ENCODE results near the gene NKAPD1. TPM values are rescaled to one million over a fixed set of nuclear protein-coding genes. Genes with fewer than 3 reads are reported as not detected.

The NKAPD1 gene
- total RNA-seq, 1 experiment from 2014 or later: 22.9 TPM

- H3K27me3 ChIP-seq: no peaks in the 10 kb centered on the region
- no peaks in the 10 kb centered on the region for H3K36me3 ChIP-seq
- H3K4me3 ChIP-seq: no peak overlapping the region
- no peaks in the 10 kb centered on the region for H3K4me1 ChIP-seq
- DNase-seq: peak in 1 of 2 experiments; percentile 62
- H3K27ac ChIP-seq: no peak overlapping the region
- no peaks in the 10 kb centered on the region for H3K9me3 ChIP-seq (replicated peaks)
These were observed 39.7 kb downstream of the NKAPD1 start for GRCh38 chr11:112113539-112114457.

DNA sequence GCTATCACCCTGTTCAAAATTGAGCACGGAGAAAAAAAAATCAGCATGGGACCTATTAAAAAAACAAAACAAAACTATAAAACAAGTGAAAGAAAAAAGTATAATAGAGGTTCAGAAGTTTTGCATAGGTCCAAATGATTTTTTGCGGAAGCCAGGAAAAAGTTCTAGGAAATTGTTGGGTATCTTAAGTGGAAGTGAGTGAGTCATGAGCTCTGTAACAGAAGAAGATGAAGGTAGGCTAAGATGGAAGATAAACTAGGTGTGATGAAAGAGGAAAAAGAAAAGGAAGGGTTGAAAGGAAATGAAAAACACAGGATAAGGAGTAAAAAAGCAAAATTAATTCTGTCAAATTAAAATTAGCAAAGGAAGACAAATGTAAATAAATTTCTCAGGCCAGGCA is 40.4 kb downstream of the NKAPD1 start:
- no peak for DNase-seq
- H3K4me1 ChIP-seq: no peaks in the 10 kb centered on the region
- no peak overlapping the region for H3K4me3 ChIP-seq
- H3K36me3 ChIP-seq: no peaks in the 10 kb centered on the region
- no peak overlapping the region for H3K27ac ChIP-seq
- no peaks in the 10 kb centered on the region for H3K27me3 ChIP-seq
- no peaks in the 10 kb centered on the region for H3K9me3 ChIP-seq (replicated peaks)

DNA sequence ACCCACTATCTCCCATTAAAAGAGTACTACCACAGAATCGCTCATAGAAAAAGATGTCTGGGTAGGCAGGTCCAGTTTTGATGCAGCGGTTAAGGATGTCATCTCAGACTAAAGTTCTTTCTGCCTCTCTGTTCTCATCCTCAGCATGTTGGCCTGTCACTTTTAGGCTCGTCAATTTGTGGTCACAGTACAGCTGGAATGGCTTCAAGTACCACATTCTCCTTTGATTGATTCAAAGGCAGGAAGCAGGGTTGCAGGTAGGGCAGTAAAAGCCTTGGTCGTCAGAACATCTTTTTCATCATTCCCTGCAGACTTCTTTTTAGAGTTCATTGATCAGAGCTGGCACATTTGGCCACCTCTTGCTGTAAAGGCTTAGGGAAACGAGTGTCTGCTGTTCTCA is 41.3 kb downstream of the NKAPD1 start:
- H3K9me3 ChIP-seq (replicated peaks): no peaks in the 10 kb centered on the region
- no peak overlapping the region for H3K4me3 ChIP-seq

GRCh38 chr11:112118176-112118575 is 44.1 kb downstream of the NKAPD1 start:
- no peaks in the 10 kb centered on the region for H3K27me3 ChIP-seq
- no peak for DNase-seq
- no peaks in the 10 kb centered on the region for H3K36me3 ChIP-seq
- no peaks in the 10 kb centered on the region for H3K9me3 ChIP-seq (replicated peaks)
- H3K4me1 ChIP-seq: peaks cover 7% of the 10 kb centered on the region; the same call in 1 of the 2 replicates
- no peak overlapping the region for H3K4me3 ChIP-seq
- H3K27ac ChIP-seq: no peak overlapping the region

More for the DNA sequence above, 41.3 kb downstream of the NKAPD1 start:
- H3K27ac ChIP-seq: no peak overlapping the region
- no peaks in the 10 kb centered on the region for H3K27me3 ChIP-seq
- DNase-seq: no peak
- H3K36me3 ChIP-seq: no peaks in the 10 kb centered on the region
- H3K4me1 ChIP-seq: peaks cover 4% of the 10 kb centered on the region; the same call in 1 of the 2 replicates

GRCh38 chr11:112121981-112122615 is 48.0 kb downstream of the NKAPD1 start:
- Histone ChIP-seq H3K27me3 (no peaks in the 10 kb centered on the region), H3K4me3 (no peak overlapping the region), H3K27ac (no peak overlapping the region), H3K36me3 (no peaks in the 10 kb centered on the region), H3K9me3 (replicated peaks) (no peaks in the 10 kb centered on the region), H3K4me1 (peaks cover 7% of the 10 kb centered on the region; the same call in 1 of the 2 replicates)
- DNase-seq: no peak

- H3K4me1 ChIP-seq: peaks cover 7% of the 10 kb centered on the region; the same call in 1 of the 2 replicates
These were observed 49.0 kb downstream of the NKAPD1 start for GRCh38 chr11:112123129-112123528.

DNA sequence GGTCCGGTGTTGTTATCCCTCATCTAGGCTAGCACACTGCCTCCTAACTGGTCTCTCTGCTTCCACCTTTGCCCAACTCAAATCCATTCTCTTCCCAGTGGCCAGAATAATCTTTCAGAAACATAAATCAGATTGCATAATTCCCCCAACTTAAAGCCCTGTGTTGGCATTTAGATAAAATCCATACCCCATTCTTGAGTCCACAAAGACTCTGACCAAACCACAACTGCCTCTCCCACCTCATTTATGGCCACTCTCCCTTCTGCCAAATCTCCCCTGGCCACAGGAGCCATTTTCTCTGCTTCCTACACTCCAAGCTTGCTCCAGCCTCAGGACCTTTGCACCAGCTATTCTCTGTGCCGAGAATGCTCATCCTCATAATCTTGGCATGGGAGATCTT is 53.0 kb downstream of the NKAPD1 start:
- H3K4me3 ChIP-seq: no peak overlapping the region
- peaks cover 4% of the 10 kb centered on the region for H3K4me1 ChIP-seq
- no peaks in the 10 kb centered on the region for H3K27me3 ChIP-seq
- no peak for DNase-seq
- H3K27ac ChIP-seq: no peak overlapping the region
- no peaks in the 10 kb centered on the region for H3K36me3 ChIP-seq
- H3K9me3 ChIP-seq (replicated peaks): no peaks in the 10 kb centered on the region

More at GRCh38 chr11:112123129-112123528, 49.0 kb downstream of the NKAPD1 start:
- H3K9me3 ChIP-seq (replicated peaks): no peaks in the 10 kb centered on the region
- no peaks in the 10 kb centered on the region for H3K36me3 ChIP-seq
- H3K27ac ChIP-seq: no peak overlapping the region
- no peak overlapping the region for H3K4me3 ChIP-seq
- H3K27me3 ChIP-seq: no peaks in the 10 kb centered on the region
- no peak for DNase-seq

GRCh38 chr11:112128483-112129121 is 54.5 kb downstream of the NKAPD1 start:
- Histone ChIP-seq H3K4me3 (no peak overlapping the region), H3K4me1 (peaks cover 4% of the 10 kb centered on the region), H3K27me3 (no peaks in the 10 kb centered on the region), H3K9me3 (replicated peaks) (no peaks in the 10 kb centered on the region), H3K27ac (0 out of 2 replicates have a peak overlapping the region, but pooled peaks have one; percentile 20), H3K36me3 (no peaks in the 10 kb centered on the region)
- DNase-seq: peak; percentile 42 to 49

DNA sequence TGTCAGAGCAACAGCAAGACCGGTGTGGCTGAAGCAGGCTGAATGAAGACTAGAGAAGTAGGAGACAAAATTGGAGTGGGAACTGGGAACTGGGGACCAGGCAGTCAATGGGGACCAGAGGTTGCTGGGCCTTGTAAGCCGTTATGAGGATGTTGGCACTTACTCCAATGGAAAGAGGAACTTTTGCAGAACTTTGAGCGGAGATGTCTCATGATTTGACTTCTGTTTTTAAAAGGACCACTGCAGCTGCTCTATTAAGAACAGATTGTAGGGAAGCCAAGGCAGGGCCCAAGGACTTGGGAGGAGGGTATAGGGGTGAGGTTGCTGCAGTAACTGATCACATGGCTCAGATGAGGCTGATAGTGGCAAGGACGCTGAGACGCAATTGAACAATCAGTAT is 55.6 kb downstream of the NKAPD1 start:
- Histone ChIP-seq H3K9me3 (replicated peaks) (no peaks in the 10 kb centered on the region), H3K4me1 (peaks cover 4% of the 10 kb centered on the region), H3K36me3 (no peaks in the 10 kb centered on the region), H3K27me3 (no peaks in the 10 kb centered on the region), H3K27ac (no peak overlapping the region), H3K4me3 (no peak overlapping the region)
- no peak for DNase-seq

DNA sequence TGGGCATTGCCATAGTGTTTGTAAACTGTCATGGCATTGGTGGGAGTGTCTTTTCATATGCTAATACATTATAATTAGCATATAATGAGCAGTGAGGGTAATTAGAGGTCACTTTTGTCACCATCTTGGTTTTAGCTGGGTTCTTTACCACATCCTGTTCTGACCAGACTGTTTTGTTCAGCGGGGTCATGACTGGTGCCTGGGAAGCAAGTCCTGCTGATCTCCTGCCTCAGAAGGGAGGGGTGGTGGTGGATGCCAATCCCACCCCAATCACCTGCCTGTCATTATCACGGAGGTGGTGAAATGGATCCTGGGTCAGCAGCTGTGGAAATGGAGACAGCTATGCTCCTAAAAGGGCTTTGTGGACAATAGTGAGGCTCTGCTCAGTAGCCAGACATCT is 58.6 kb downstream of the NKAPD1 start:
- no peak overlapping the region for H3K4me3 ChIP-seq
- no peak overlapping the region for H3K27ac ChIP-seq
- H3K9me3 ChIP-seq (replicated peaks): no peaks in the 10 kb centered on the region
- no peaks in the 10 kb centered on the region for H3K36me3 ChIP-seq
- H3K4me1 ChIP-seq: peaks cover 4% of the 10 kb centered on the region
- H3K27me3 ChIP-seq: no peaks in the 10 kb centered on the region
- peak; percentile 10 to 14 for DNase-seq

DNA sequence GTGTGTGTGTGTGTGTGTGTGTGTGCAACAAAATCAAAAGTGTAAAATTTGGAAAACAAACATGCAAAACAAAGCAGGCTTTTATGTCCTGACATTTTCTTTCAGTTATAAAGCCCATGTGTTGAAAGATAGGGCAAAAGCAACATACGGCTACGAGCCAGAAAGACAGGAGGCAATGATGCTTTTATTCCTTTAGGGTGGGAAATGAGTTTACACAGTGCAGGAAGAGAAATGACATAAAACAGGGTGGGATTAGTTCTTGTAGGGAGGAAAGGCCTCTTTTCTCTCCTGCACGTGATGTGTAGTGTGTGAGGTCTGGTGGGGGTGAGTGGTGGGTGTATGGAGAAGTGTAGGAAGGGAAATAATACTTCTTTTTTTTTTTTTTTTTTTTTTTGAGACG is 60.4 kb downstream of the NKAPD1 start:
- Histone ChIP-seq H3K4me1 (no peaks in the 10 kb centered on the region), H3K9me3 (replicated peaks) (no peaks in the 10 kb centered on the region), H3K27me3 (no peaks in the 10 kb centered on the region), H3K36me3 (no peaks in the 10 kb centered on the region), H3K27ac (no peak overlapping the region), H3K4me3 (no peak overlapping the region)
- no peak for DNase-seq

Other genes starting within 250 kb of the NKAPD1 start
- gene ALG9, start 202.7 kb upstream of the NKAPD1 start, total RNA-seq (2014; rRNA removed; shearing (Covaris generic)): 29.7 and 31.4 TPM in 2 replicates
- gene FDXACB1, start 195.1 kb upstream of the NKAPD1 start, total RNA-seq (2014; rRNA removed; shearing (Covaris generic)): 0.77 and 1.2 TPM in 2 replicates
- 23.1 and 23.9 TPM in 2 replicates for gene CFAP68, start 194.8 kb upstream of the NKAPD1 start, total RNA-seq (2014; rRNA removed; shearing (Covaris generic))
- 3.4 and 4.1 TPM in 2 replicates for gene CRYAB, start 162.5 kb upstream of the NKAPD1 start, total RNA-seq (2014; rRNA removed; shearing (Covaris generic))
- gene HSPB2, start 161.6 kb upstream of the NKAPD1 start, total RNA-seq (2014; rRNA removed; shearing (Covaris generic)): 1.0 and 1.5 TPM in 2 replicates
- 0.53 and 1.4 TPM in 2 replicates for gene C11orf52, start 155.4 kb upstream of the NKAPD1 start, total RNA-seq (2014; rRNA removed; shearing (Covaris generic))
- gene DIXDC1, start 137.0 kb upstream of the NKAPD1 start, total RNA-seq (2014; rRNA removed; shearing (Covaris generic)): 6.8 and 7.3 TPM in 2 replicates
- 48.4 and 52.3 TPM in 2 replicates for gene DLAT, start 48.9 kb upstream of the NKAPD1 start, total RNA-seq (2014; rRNA removed; shearing (Covaris generic))
- gene PIH1D2, start 282 bp upstream of the NKAPD1 start, total RNA-seq (2014; rRNA removed; shearing (Covaris generic)): 0.99 and 1.4 TPM in 2 replicates
- 48.2 and 64.5 TPM in 2 replicates for gene TIMM8B, start 12.5 kb downstream of the NKAPD1 start, total RNA-seq (2014; rRNA removed; shearing (Covaris generic))
- 90.3 and 98.1 TPM in 2 replicates for gene SDHD, start 12.6 kb downstream of the NKAPD1 start, total RNA-seq (2014; rRNA removed; shearing (Covaris generic))
- 0.14 and 0.18 TPM in 2 replicates for gene IL18, start 89.8 kb downstream of the NKAPD1 start, total RNA-seq (2014; rRNA removed; shearing (Covaris generic))
- 0.28 TPM in 1 of 2 replicates, not detected in the other for gene TEX12, start 93.1 kb downstream of the NKAPD1 start, total RNA-seq (2014; rRNA removed; shearing (Covaris generic))
- gene BCO2, start 101.2 kb downstream of the NKAPD1 start, total RNA-seq (2014; rRNA removed; shearing (Covaris generic)): 0.10 and 0.51 TPM in 2 replicates
- gene PTS, start 152.1 kb downstream of the NKAPD1 start, total RNA-seq (2014; rRNA removed; shearing (Covaris generic)): 15.0 and 15.5 TPM in 2 replicates
- gene PLET1, start 186.6 kb downstream of the NKAPD1 start, total RNA-seq (2014; rRNA removed; shearing (Covaris generic)): not detected in 2 replicates